GM18517 (cell line): ENCODE data around the gene ULK4.
"Not testable (repeated sequence)": the region's sequence is repeated elsewhere in the genome, so short reads cannot be mapped to it uniquely, and the experiment has no call there.

Experiments used
- ATAC-seq: cut with Tn5 transposase; IDR thresholded peaks from one replicate; pipeline ENCODE4 v1.9.1; 2021; ENCODE audit warnings: mild to moderate bottlenecking, moderate library complexity; ENCODE audit not compliant: unreplicated experiment

Gene ULK4

GRCh38 chr3:41583014-41583413 lies 378.9 kb downstream of the ULK4 start:
- no peak for ATAC-seq

GRCh38 chr3:41581700-41582099 lies 380.2 kb downstream of the ULK4 start:
- ATAC-seq = peak; percentile 84

- no peak for ATAC-seq
These were observed 381.5 kb downstream of the ULK4 start for GRCh38 chr3:41580274-41580959.

- no peak for ATAC-seq
These were observed 382.0 kb downstream of the ULK4 start for GRCh38 chr3:41579861-41580260.

- ATAC-seq = no peak
These were observed 383.1 kb downstream of the ULK4 start for GRCh38 chr3:41578798-41579197.

GRCh38 chr3:41575724-41576123 lies 386.2 kb downstream of the ULK4 start:
- no peak for ATAC-seq

GRCh38 chr3:41574900-41575299 lies 387.0 kb downstream of the ULK4 start:
- no peak for ATAC-seq

- ATAC-seq = no peak
These were observed 388.3 kb downstream of the ULK4 start for GRCh38 chr3:41573591-41573990.

GRCh38 chr3:41572092-41572491 lies 389.8 kb downstream of the ULK4 start:
- ATAC-seq = no peak

GRCh38 chr3:41569632-41570305 lies 392.1 kb downstream of the ULK4 start:
- no peak for ATAC-seq

GRCh38 chr3:41565948-41566514 lies 395.9 kb downstream of the ULK4 start:
- ATAC-seq = no peak

- ATAC-seq = no peak
These were observed 396.9 kb downstream of the ULK4 start for GRCh38 chr3:41565003-41565402.

GRCh38 chr3:41556245-41556644 lies 405.7 kb downstream of the ULK4 start:
- not testable (repeated sequence) for ATAC-seq

GRCh38 chr3:41532976-41533375 lies 428.9 kb downstream of the ULK4 start:
- ATAC-seq = no peak

GRCh38 chr3:41526995-41527573 lies 434.8 kb downstream of the ULK4 start:
- ATAC-seq = no peak

GRCh38 chr3:41525303-41526064 lies 436.4 kb downstream of the ULK4 start:
- no peak for ATAC-seq

- no peak for ATAC-seq
These were observed 438.0 kb downstream of the ULK4 start for GRCh38 chr3:41523897-41524296.

GRCh38 chr3:41522612-41523011 lies 439.3 kb downstream of the ULK4 start:
- ATAC-seq = peak; percentile 61

GRCh38 chr3:41521010-41521655 lies 440.8 kb downstream of the ULK4 start:
- no peak for ATAC-seq

- no peak for ATAC-seq
These were observed 442.2 kb downstream of the ULK4 start for GRCh38 chr3:41519746-41520145.

- ATAC-seq = no peak
These were observed 443.3 kb downstream of the ULK4 start for GRCh38 chr3:41518626-41519025.
